Panc1 (cell line): Measurements from ENCODE around the gene HHAT. TPM values are rescaled to one million over a fixed set of nuclear protein-coding genes. Genes with fewer than 3 reads are reported as not detected.

Experiments
- ATAC-seq: fragments of 200-7000 bp; cut with Tn5 transposase; 2 replicates; pipeline ENCODE4 v1.9.1; 2020; ENCODE audit warnings: mild to moderate bottlenecking, moderate library complexity
- BruUV-seq: library from RNA; stranded (reverse); fragments of 400-500 nt; replicated peaks from 2 replicates; lab custom pipeline; 2021; lab: Mats Ljungman, UMichigan
- CTCF ChIA-PET: fragments of 300-600 bp; sonication (Branson Sonifier 250); formaldehyde crosslinking; loops from one replicate; lab custom pipeline; 2022; ENCODE audit warnings: antibody characterized with exemption; lab: Charles Lee
- POLR2A ChIA-PET: fragments of 300-600 bp; sonication (Branson Sonifier 250); formaldehyde crosslinking; loops from one replicate; lab custom pipeline; 2022; ENCODE audit warnings: antibody characterized with exemption; lab: Charles Lee
- DNase-seq: peaks from one replicate; pipeline ENCODE4 v3.0.0-alpha.2; 2010; ENCODE audit warnings: low read depth, low spot score
- H3K27ac ChIP-seq: 2 replicates; pipeline ENCODE4 v1.5.1; 2011; ENCODE audit warnings: mild to moderate bottlenecking, low read length, inconsistent platforms
- H3K27me3 ChIP-seq: fragments of 200-500 bp; sonication (Bioruptor generic); 2 replicates; pipeline ENCODE4 v1.6.0; 2014; ENCODE audit warnings: low read length, inconsistent platforms; ENCODE audit not compliant: control insufficient read depth, insufficient read depth
- H3K36me3 ChIP-seq: fragments of 200-500 bp; sonication (Bioruptor generic); 2 replicates; pipeline ENCODE4 v1.5.1; 2014; ENCODE audit warnings: inconsistent platforms, mild to moderate bottlenecking, low read length, moderate library complexity; ENCODE audit not compliant: control insufficient read depth, insufficient read depth
- H3K4me1 ChIP-seq: 2 replicates; pipeline ENCODE4 v1.5.1; 2011; ENCODE audit warnings: inconsistent platforms, mild to moderate bottlenecking, low read length, moderate library complexity; ENCODE audit not compliant: control insufficient read depth, insufficient read depth
- H3K4me3 ChIP-seq, 2 experiments: 2 replicates each; pipeline ENCODE4 v1.5.1; 2011 to 2012; ENCODE audit warnings: low read depth in 2 of 2, low read length in 2 of 2, mild to moderate bottlenecking in 2 of 2, inconsistent platforms in 1 of 2, moderate library complexity in 1 of 2
- H3K9me3 ChIP-seq: fragments of 200-500 bp; sonication (Bioruptor generic); 2 replicates; pipeline ENCODE4 v1.5.1; 2014; ENCODE audit warnings: low read depth, mild to moderate bottlenecking, inconsistent platforms, low read length, moderate library complexity; ENCODE audit not compliant: control insufficient read depth, insufficient read depth
- POLR2AphosphoS5 ChIP-seq: IDR thresholded peaks from 2 replicates; pipeline ENCODE4 v1.6.1; 2012; ENCODE audit warnings: mild to moderate bottlenecking, low read depth, low read length, moderate library complexity
- REST ChIP-seq, 2 experiments: IDR thresholded peaks; 2 replicates each; pipeline ENCODE4 v1.6.1; 2011 to 2012; ENCODE audit warnings: low read depth in 2 of 2, control low read depth in 1 of 2, low read length in 1 of 2, mild to moderate bottlenecking in 1 of 2, moderate library complexity in 1 of 2; ENCODE audit not compliant: insufficient read depth in 1 of 2
- SIN3A ChIP-seq: IDR thresholded peaks from 2 replicates; pipeline ENCODE4 v1.6.1; 2012; ENCODE audit warnings: low read depth, mild to moderate bottlenecking, low read length, moderate library complexity, borderline replicate concordance; ENCODE audit not compliant: insufficient read depth
- TCF7L2 ChIP-seq: IDR thresholded peaks from 2 replicates; pipeline ENCODE4 v1.6.1; 2011; ENCODE audit warnings: mild to moderate bottlenecking, low read depth, low read length, inconsistent platforms
- in situ Hi-C: cut with HindIII; loops from 2 replicates; pipeline ENCODE4 v1.10.0; 2016; ENCODE audit warnings: low sequenced_read_pairs, low pct_unique_long_range_greater_than_20kb
- intact Hi-C: fragments of 100-400 bp; cut with micrococcal nuclease; formaldehyde crosslinking; loops from one replicate; pipeline ENCODE4 v1.10.0; 2022; ENCODE audit not compliant: unreplicated experiment
- total RNA-seq: library from RNA; stranded (reverse); gene quantifications from one replicate; pipeline ENCODE4 v1.2.1, GENCODE V29; 2021; ENCODE audit not compliant: unreplicated experiment
- TF ChIP-seq, protein P1 (sequence below): fragments of 450-650 bp; IDR thresholded peaks from 2 replicates; pipeline ENCODE4 v1.5.1; 2017; ENCODE audit warnings: mild to moderate bottlenecking

The HHAT gene
- total RNA-seq, 1 experiment from 2014 or later = 2.3 TPM

DNA sequence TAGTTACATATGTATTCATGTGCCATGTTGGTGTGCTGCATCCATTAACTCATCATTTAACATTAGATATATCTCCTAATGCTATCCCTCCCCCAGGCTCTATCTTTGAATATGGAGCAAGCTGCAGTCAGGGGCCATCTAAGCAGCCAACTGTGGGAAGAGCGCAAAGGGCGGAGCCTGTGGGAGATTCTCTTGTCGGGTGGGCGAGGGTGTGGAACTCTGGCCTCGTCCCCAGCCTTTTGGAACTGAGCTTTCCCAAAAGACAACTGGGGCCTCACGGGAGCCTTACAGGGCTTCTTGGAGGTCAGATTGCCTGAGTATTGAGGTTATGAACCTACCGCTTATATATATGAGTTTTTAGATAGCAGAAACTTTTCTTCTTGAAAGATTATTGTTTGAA lies 117.2 kb downstream of the HHAT start:
- 0 out of 2 replicates have a peak, but pooled peaks cover 2% of the 10 kb centered on the region for H3K27me3 ChIP-seq
- POLR2A ChIA-PET = no interaction called here
- TF ChIP-seq SIN3A = no peak
- TF ChIP-seq REST (IDR thresholded peaks at IDR 0.05; ENCODE audit: insufficient read depth in 1 of 2, low read depth in 2 of 2, low read length in 1 of 2) = no peak
- TF ChIP-seq, protein P1, sequence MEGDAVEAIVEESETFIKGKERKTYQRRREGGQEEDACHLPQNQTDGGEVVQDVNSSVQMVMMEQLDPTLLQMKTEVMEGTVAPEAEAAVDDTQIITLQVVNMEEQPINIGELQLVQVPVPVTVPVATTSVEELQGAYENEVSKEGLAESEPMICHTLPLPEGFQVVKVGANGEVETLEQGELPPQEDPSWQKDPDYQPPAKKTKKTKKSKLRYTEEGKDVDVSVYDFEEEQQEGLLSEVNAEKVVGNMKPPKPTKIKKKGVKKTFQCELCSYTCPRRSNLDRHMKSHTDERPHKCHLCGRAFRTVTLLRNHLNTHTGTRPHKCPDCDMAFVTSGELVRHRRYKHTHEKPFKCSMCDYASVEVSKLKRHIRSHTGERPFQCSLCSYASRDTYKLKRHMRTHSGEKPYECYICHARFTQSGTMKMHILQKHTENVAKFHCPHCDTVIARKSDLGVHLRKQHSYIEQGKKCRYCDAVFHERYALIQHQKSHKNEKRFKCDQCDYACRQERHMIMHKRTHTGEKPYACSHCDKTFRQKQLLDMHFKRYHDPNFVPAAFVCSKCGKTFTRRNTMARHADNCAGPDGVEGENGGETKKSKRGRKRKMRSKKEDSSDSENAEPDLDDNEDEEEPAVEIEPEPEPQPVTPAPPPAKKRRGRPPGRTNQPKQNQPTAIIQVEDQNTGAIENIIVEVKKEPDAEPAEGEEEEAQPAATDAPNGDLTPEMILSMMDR = no peak
- TF ChIP-seq TCF7L2 = no peak
- no peak for TF ChIP-seq POLR2AphosphoS5
- no peak overlapping the region for H3K27ac ChIP-seq
- BruUV-seq = no TSS peak
- CTCF ChIA-PET = no interaction called here
- ATAC-seq (no peak), DNase-seq (no peak)
- no peaks in the 10 kb centered on the region for H3K4me1 ChIP-seq
- no peaks in the 10 kb centered on the region for H3K9me3 ChIP-seq
- intact Hi-C loops (loop anchor here (5.0 kb wide), 1 partner anchor 136 kb away; no protein-coding TSS in a partner anchor), in situ Hi-C loops (no loop called here)
- no peak overlapping the region for H3K4me3 ChIP-seq
- H3K36me3 ChIP-seq = no peaks in the 10 kb centered on the region

DNA sequence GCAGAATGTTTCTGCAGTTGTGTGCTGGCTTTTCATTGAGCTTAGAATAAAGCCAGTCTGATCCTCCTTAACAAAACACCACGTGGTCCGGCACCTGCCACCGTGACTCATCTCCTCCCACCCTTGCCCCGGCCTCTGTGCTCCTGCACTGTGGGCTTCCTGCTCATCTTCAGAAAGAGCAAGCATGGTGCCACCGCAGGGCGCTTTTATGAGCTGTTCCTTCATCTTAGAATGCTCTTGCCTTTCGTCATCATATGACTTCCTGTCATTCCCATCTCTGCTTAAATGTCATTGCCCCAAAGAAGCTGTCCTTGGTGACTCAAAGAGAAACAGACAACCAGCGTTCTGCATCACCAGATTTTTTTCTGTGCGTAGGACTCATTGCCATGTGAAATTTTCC lies 117.8 kb downstream of the HHAT start:
- Histone ChIP-seq H3K4me1 (no peaks in the 10 kb centered on the region), H3K36me3 (no peaks in the 10 kb centered on the region), H3K27ac (no peak overlapping the region), H3K27me3 (0 out of 2 replicates have a peak, but pooled peaks cover 2% of the 10 kb centered on the region), H3K4me3 (no peak overlapping the region), H3K9me3 (no peaks in the 10 kb centered on the region)
- DNase-seq (no peak), ATAC-seq (no peak)
- no TSS peak for BruUV-seq
- TF ChIP-seq TCF7L2 = no peak
- in situ Hi-C loops (no loop called here), intact Hi-C loops (loop anchor here (5.0 kb wide), 1 partner anchor 136 kb away; no protein-coding TSS in a partner anchor)
- POLR2A ChIA-PET = no interaction called here
- CTCF ChIA-PET = no interaction called here

DNA sequence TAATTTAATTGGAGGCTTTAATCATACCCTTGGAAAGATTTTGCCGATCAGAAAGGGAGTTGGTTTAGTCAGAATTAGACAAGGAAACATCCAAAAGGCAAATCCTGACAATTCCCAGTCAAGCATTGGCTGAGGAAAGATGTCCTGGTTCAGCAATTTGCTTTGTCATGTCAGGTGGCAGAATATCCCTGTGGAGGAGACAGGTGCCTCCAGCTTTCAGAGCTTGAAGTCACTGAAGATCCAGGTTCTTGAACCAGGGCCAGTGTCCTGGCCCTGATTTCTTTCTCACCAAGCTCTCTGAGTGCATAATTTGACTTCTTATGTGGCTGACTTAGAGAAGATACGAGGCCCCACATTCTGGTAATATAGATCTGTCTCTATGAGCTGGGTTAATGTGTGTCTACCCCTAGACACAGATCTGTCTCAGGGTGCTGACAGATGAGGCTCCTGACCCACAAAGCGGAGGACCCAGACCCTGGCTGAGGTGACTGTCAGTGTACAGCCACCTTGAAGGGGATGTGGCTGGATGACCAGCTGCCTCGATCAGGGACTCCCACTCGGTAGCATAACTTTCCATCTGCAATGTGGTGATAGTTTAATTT lies 118.9 kb downstream of the HHAT start:
- ATAC-seq = no peak
- ChIA-PET CTCF (interaction anchor here (0.6 to 1.0 kb wide), 3 partner anchors 686 to 796 kb away, joined by 3 to 8 read pairs (median 3); partner anchors contain the start of gene KCNH1), POLR2A (interaction anchor here (0.6 kb wide), 1 partner anchor 718 kb away, joined by 8 read pairs; no protein-coding TSS in a partner anchor)
- no peak overlapping the region for H3K27ac ChIP-seq
- no peaks in the 10 kb centered on the region for H3K36me3 ChIP-seq
- no peaks in the 10 kb centered on the region for H3K9me3 ChIP-seq
- in situ Hi-C loops = no loop called here
- no peak overlapping the region for H3K4me3 ChIP-seq
- no peak for TF ChIP-seq SIN3A
- TF ChIP-seq, protein P1 = no peak
- no peak for TF ChIP-seq TCF7L2
- TF ChIP-seq REST (IDR thresholded peaks at IDR 0.05; ENCODE audit: insufficient read depth in 1 of 2, low read depth in 2 of 2, low read length in 1 of 2) = no peak
- TF ChIP-seq POLR2AphosphoS5 = no peak
- no peak for DNase-seq
- BruUV-seq = no TSS peak
- intact Hi-C loops = loop anchor here (1.0 to 5.0 kb wide), 3 partner anchors 41 to 688 kb away; no protein-coding TSS in a partner anchor
- H3K4me1 ChIP-seq = no peaks in the 10 kb centered on the region
- H3K27me3 ChIP-seq = 0 out of 2 replicates have a peak, but pooled peaks cover 2% of the 10 kb centered on the region
